ENCODE data around the gene TMEM213. TPM values are rescaled to one million over a fixed set of nuclear protein-coding genes. Genes with fewer than 3 reads are reported as not detected.

The TMEM213 gene
- total RNA-seq, 6 experiments from 2014 or later: not detected

GRCh38 chr7:138878856-138879255 is 81.1 kb downstream of the TMEM213 start:
- Mint-ChIP-seq H3K27ac (no peak overlapping the region), H3K4me3 (no peak overlapping the region), H3K9me3 (no peaks in the 10 kb centered on the region), H3K27me3 (ENCODE audit: insufficient read depth) (no peaks in the 10 kb centered on the region), H3K4me1 (ENCODE audit: low read depth) (peaks cover 38% of the 10 kb centered on the region), H3K36me3 (ENCODE audit: low read depth) (no peaks in the 10 kb centered on the region)
- no peak for DNase-seq
- TF ChIP-seq CTCF (IDR thresholded peaks at IDR 0.05): no peak

- no peak overlapping the region for H3K27ac Mint-ChIP-seq
- no peaks in the 10 kb centered on the region for H3K36me3 Mint-ChIP-seq (ENCODE audit: low read depth)
Measured at GRCh38 chr7:138879356-138879755, 81.6 kb downstream of the TMEM213 start.

GRCh38 chr7:138880881-138881578 is 83.2 kb downstream of the TMEM213 start:
- Mint-ChIP-seq H3K27ac (no peak overlapping the region), H3K9me3 (no peaks in the 10 kb centered on the region), H3K4me1 (ENCODE audit: low read depth) (peaks cover 18% of the 10 kb centered on the region), H3K4me3 (no peak overlapping the region), H3K36me3 (ENCODE audit: low read depth) (no peaks in the 10 kb centered on the region), H3K27me3 (ENCODE audit: insufficient read depth) (no peaks in the 10 kb centered on the region)
- TF ChIP-seq CTCF (IDR thresholded peaks at IDR 0.05): no peak
- DNase-seq: no peak

More at GRCh38 chr7:138879356-138879755, 81.6 kb downstream of the TMEM213 start:
- Mint-ChIP-seq H3K4me1 (ENCODE audit: low read depth) (peaks cover 35% of the 10 kb centered on the region), H3K27me3 (ENCODE audit: insufficient read depth) (no peaks in the 10 kb centered on the region), H3K9me3 (no peaks in the 10 kb centered on the region), H3K4me3 (no peak overlapping the region)
- DNase-seq: no peak
- TF ChIP-seq CTCF (IDR thresholded peaks at IDR 0.05): no peak

GRCh38 chr7:138881579-138882188 is 83.9 kb downstream of the TMEM213 start:
- TF ChIP-seq CTCF (IDR thresholded peaks at IDR 0.05): no peak
- Mint-ChIP-seq H3K27me3 (ENCODE audit: insufficient read depth) (no peaks in the 10 kb centered on the region), H3K27ac (no peak overlapping the region), H3K4me3 (no peak overlapping the region), H3K4me1 (ENCODE audit: low read depth) (peaks cover 16% of the 10 kb centered on the region), H3K36me3 (ENCODE audit: low read depth) (no peaks in the 10 kb centered on the region), H3K9me3 (no peaks in the 10 kb centered on the region)
- no peak for DNase-seq

- no peak overlapping the region for H3K4me3 Mint-ChIP-seq
- H3K27ac Mint-ChIP-seq: no peak overlapping the region
- H3K27me3 Mint-ChIP-seq (ENCODE audit: insufficient read depth): no peaks in the 10 kb centered on the region
Measured at GRCh38 chr7:138882249-138882648, 84.5 kb downstream of the TMEM213 start.

More at GRCh38 chr7:138882249-138882648, 84.5 kb downstream of the TMEM213 start:
- no peak for DNase-seq
- no peak for TF ChIP-seq CTCF (IDR thresholded peaks at IDR 0.05)
- Mint-ChIP-seq H3K9me3 (no peaks in the 10 kb centered on the region), H3K4me1 (ENCODE audit: low read depth) (peaks cover 11% of the 10 kb centered on the region), H3K36me3 (ENCODE audit: low read depth) (no peaks in the 10 kb centered on the region)

Measured in HFFc6 (cell line).